Bone marrow (tissue), 2 donors: ENCODE data around the gene HNF4A.

Experiments used
- DNase-seq, 2 donors: peaks; one replicate each; lab custom pipeline; 2025; lab: John Stamatoyannopoulos, UW

The HNF4A gene

GRCh38 chr20:44405785-44406571, 50.5 kb downstream of the HNF4A start:
- no peak for DNase-seq

GRCh38 chr20:44406572-44407137, 51.2 kb downstream of the HNF4A start:
- DNase-seq = no peak

- DNase-seq = no peak
Measured at GRCh38 chr20:44407402-44408184, 52.1 kb downstream of the HNF4A start.

GRCh38 chr20:44409132-44409600, 53.7 kb downstream of the HNF4A start:
- no peak for DNase-seq

GRCh38 chr20:44410583-44411019, 55.1 kb downstream of the HNF4A start:
- DNase-seq = no peak

GRCh38 chr20:44411020-44411756, 55.7 kb downstream of the HNF4A start:
- no peak for DNase-seq

GRCh38 chr20:44411757-44412401, 56.4 kb downstream of the HNF4A start:
- no peak for DNase-seq

GRCh38 chr20:44412402-44413144, 57.1 kb downstream of the HNF4A start:
- no peak for DNase-seq

GRCh38 chr20:44413575-44414345, 58.3 kb downstream of the HNF4A start:
- DNase-seq = no peak

GRCh38 chr20:44414346-44414714, 58.8 kb downstream of the HNF4A start:
- no peak for DNase-seq

GRCh38 chr20:44414808-44415207, 59.3 kb downstream of the HNF4A start:
- no peak for DNase-seq

GRCh38 chr20:44415833-44416715, 60.6 kb downstream of the HNF4A start:
- no peak for DNase-seq

GRCh38 chr20:44418069-44418905, 62.8 kb downstream of the HNF4A start:
- no peak for DNase-seq

- DNase-seq = no peak
Measured at GRCh38 chr20:44419131-44419844, 63.8 kb downstream of the HNF4A start.

- DNase-seq = no peak
Measured at GRCh38 chr20:44420497-44420896, 65.0 kb downstream of the HNF4A start.

- no peak for DNase-seq
Measured at GRCh38 chr20:44422083-44422482, 66.6 kb downstream of the HNF4A start.

GRCh38 chr20:44423480-44423879, 68.0 kb downstream of the HNF4A start:
- DNase-seq = no peak
